K562 (cell line): Measurements from ENCODE around the gene NACC1. TPM values are rescaled to one million over a fixed set of nuclear protein-coding genes. Genes with fewer than 3 reads are reported as not detected.

ENCODE experiments used
- CBFA2T2 ChIP-seq: fragments of 450-650 bp; conservative IDR thresholded peaks from 2 replicates; pipeline ENCODE4 v1.6.1; 2017; ENCODE audit warnings: mild to moderate bottlenecking
- CCNT2 ChIP-seq: IDR thresholded peaks from 2 replicates; pipeline ENCODE4 v1.6.1; 2011; ENCODE audit warnings: borderline replicate concordance, low read depth, mild to moderate bottlenecking, moderate library complexity, mixed read lengths, low read length; ENCODE audit not compliant: insufficient read length; ENCODE audit errors: extremely low read depth
- CXXC5 ChIP-seq: fragments of 250-450 bp; sonication (Bioruptor Pico); IDR thresholded peaks from 2 replicates; pipeline ENCODE4 v1.8.0; 2022; ENCODE audit warnings: inconsistent platforms, mild to moderate bottlenecking, moderate library complexity
- FOXJ3 ChIP-seq: sonication (generic); formaldehyde crosslinking; IDR thresholded peaks from 2 replicates; pipeline ENCODE4 v1.4.0; 2020; ENCODE audit warnings: mild to moderate bottlenecking, missing genetic modification reagents
- GTF2E2 ChIP-seq: fragments of 200-800 bp; sonication (Bioruptor generic); IDR thresholded peaks from 2 replicates; pipeline ENCODE4 v1.6.1; 2016; ENCODE audit warnings: missing genetic modification characterization, missing compliant biosample characterization
- HDAC6 ChIP-seq: IDR thresholded peaks from 2 replicates; pipeline ENCODE4 v1.6.1; 2012; ENCODE audit warnings: low read depth, mild to moderate bottlenecking, control low read depth, inconsistent platforms, low read length, moderate library complexity
- KLF10 ChIP-seq: fragments of 250-450 bp; sonication (Bioruptor Pico); IDR thresholded peaks from 2 replicates; pipeline ENCODE4 v1.6.1; 2021; ENCODE audit warnings: matching md5 sums
- LCOR ChIP-seq: sonication (generic); formaldehyde crosslinking; IDR thresholded peaks from 2 replicates; pipeline ENCODE4 v1.8.0; 2022; ENCODE audit warnings: mild to moderate bottlenecking, missing genetic modification reagents
- MEF2D ChIP-seq: conservative IDR thresholded peaks from 2 replicates; pipeline ENCODE4 v1.6.1; 2016; ENCODE audit warnings: low read depth, missing genetic modification characterization, missing compliant biosample characterization
- NEUROD1 ChIP-seq: fragments of 150-350 bp; IDR thresholded peaks from 2 replicates; pipeline ENCODE4 v1.6.1; 2014; ENCODE audit warnings: borderline replicate concordance, low read length, low read depth; ENCODE audit not compliant: partially characterized antibody
- NFIX ChIP-seq: fragments of 250-450 bp; sonication (Bioruptor Pico); IDR thresholded peaks from 2 replicates; pipeline ENCODE4 v1.4.0; 2020; ENCODE audit warnings: low read depth, mild to moderate bottlenecking, moderate library complexity
- PHB2 ChIP-seq: fragments of 450-650 bp; IDR thresholded peaks from 2 replicates; pipeline ENCODE4 v1.6.1; 2017; ENCODE audit warnings: low read depth
- PRPF4 ChIP-seq: fragments of 200-400 bp; formaldehyde crosslinking; IDR thresholded peaks from one replicate; pipeline ENCODE4 v1.6.1; 2017; ENCODE audit warnings: low read length, low read depth, mild to moderate bottlenecking; ENCODE audit not compliant: insufficient read depth, poor library complexity, severe bottlenecking
- PURB ChIP-seq: sonication (generic); formaldehyde crosslinking; IDR thresholded peaks from 2 replicates; pipeline ENCODE4 v1.9.0; 2021; ENCODE audit warnings: low read depth, mild to moderate bottlenecking, missing genetic modification reagents
- SMARCA4 ChIP-seq: fragments of 450-650 bp; IDR thresholded peaks from 2 replicates; pipeline ENCODE4 v1.6.1; 2016
- TEAD2 ChIP-seq: fragments of 450-650 bp; IDR thresholded peaks from 2 replicates; pipeline ENCODE4 v1.6.1; 2016; ENCODE audit warnings: missing genetic modification characterization, control low read depth, missing compliant biosample characterization
- ZBTB26 ChIP-seq: fragments of 450-650 bp; formaldehyde crosslinking; IDR thresholded peaks from 2 replicates; pipeline ENCODE4 v1.4.0; 2022; ENCODE audit warnings: missing genetic modification characterization
- ZFP36 ChIP-seq: fragments of 150-350 bp; IDR thresholded peaks from 2 replicates; pipeline ENCODE4 v1.6.1; 2018; ENCODE audit warnings: low read length, low read depth; ENCODE audit not compliant: partially characterized antibody
- ZNF146 ChIP-seq: IDR thresholded peaks from one replicate; pipeline ENCODE4 v1.6.1; 2018; ENCODE audit warnings: missing compliant biosample characterization; ENCODE audit not compliant: unreplicated experiment
- ZNF512 ChIP-seq: IDR thresholded peaks from 2 replicates; pipeline ENCODE4 v1.6.1; 2016; ENCODE audit warnings: missing genetic modification characterization, missing compliant biosample characterization
- polyA plus RNA-seq, 8 experiments: library from polyadenylated mRNA; depleted of rRNA in 4 of 8; stranded (reverse) in 5 of 8; unstranded in 3 of 8; fragments of >200 nt; fragmentation: Nextera tagmentation in 2 of 8; fragmentation: Illumina TruSeq in 1 of 8; extraction: Ambion mirVana in 2 of 8; extraction: Trizol in 1 of 8; gene quantifications; 2 replicates each; pipeline versions ENCODE4 v1.2.1 to v1.2.3, GENCODE V29; 2011 to 2014; ENCODE audit warnings: inconsistent platforms in 1 of 8, missing spikeins in 1 of 8
- total RNA-seq, 7 experiments: library from RNA; depleted of rRNA in 6 of 7; stranded (reverse); fragments of >200 nt in 6 of 7; fragmentation: Illumina TruSeq in 2 of 7; extraction: Trizol in 2 of 7; gene quantifications; 2 replicates each; pipeline versions ENCODE4 v1.2.1 to v1.2.3, GENCODE V29; 2011 to 2021; ENCODE audit warnings: low replicate concordance in 1 of 7
- TF ChIP-seq, protein P1 (sequence below): fragments of 250-450 bp; sonication (Bioruptor Pico); IDR thresholded peaks from 2 replicates; pipeline ENCODE4 v1.6.1; 2021; ENCODE audit warnings: mild to moderate bottlenecking
- TF ChIP-seq, protein P2 (sequence below): fragments of 450-650 bp; formaldehyde crosslinking; IDR thresholded peaks from 2 replicates; pipeline ENCODE4 v1.4.0; 2020; ENCODE audit warnings: mild to moderate bottlenecking, moderate library complexity

NACC1 gene
- total and polyA plus RNA-seq, 9 of the 15 experiments (the other 6 are each of a cell fraction or from before 2014, with no cell fraction given): 0.04 to 96.6 (median 25.8) TPM

- TF ChIP-seq MEF2D (no peak), NFIX (CRISPR knock-in tag) (no peak), PRPF4 (no peak), CBFA2T2 (no peak), FOXJ3 (CRISPR knock-in tag) (no peak), PURB (CRISPR knock-in tag) (no peak), PHB2 (no peak), SMARCA4 (no peak), ZNF512 (tag) (no peak), NEUROD1 (no peak), GTF2E2 (tag) (no peak), HDAC6 (no peak), TEAD2 (tag) (no peak), CCNT2 (peak; percentile 64), ZFP36 (no peak), KLF10 (CRISPR knock-in tag) (no peak), CXXC5 (CRISPR knock-in tag) (peak; percentile 85), LCOR (CRISPR knock-in tag) (no peak), ZNF146 (no peak), ZBTB26 (CRISPR knock-in tag) (no peak)
- TF ChIP-seq, protein P1, sequence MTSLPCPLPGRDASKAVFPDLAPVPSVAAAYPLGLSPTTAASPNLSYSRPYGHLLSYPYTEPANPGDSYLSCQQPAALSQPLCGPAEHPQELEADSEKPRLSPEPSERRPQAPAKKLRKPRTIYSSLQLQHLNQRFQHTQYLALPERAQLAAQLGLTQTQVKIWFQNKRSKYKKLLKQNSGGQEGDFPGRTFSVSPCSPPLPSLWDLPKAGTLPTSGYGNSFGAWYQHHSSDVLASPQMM: no peak
- TF ChIP-seq, protein P2, sequence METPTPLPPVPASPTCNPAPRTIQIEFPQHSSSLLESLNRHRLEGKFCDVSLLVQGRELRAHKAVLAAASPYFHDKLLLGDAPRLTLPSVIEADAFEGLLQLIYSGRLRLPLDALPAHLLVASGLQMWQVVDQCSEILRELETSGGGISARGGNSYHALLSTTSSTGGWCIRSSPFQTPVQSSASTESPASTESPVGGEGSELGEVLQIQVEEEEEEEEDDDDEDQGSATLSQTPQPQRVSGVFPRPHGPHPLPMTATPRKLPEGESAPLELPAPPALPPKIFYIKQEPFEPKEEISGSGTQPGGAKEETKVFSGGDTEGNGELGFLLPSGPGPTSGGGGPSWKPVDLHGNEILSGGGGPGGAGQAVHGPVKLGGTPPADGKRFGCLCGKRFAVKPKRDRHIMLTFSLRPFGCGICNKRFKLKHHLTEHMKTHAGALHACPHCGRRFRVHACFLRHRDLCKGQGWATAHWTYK (CRISPR knock-in tag): 0 out of 2 replicates have a peak, but pooled peaks have one; percentile 32
Measured at GRCh38 chr19:13117772-13118423, at the start of gene NACC1 (continued).
